Measurements from ENCODE around the gene PCK2. TPM values are rescaled to one million over a fixed set of nuclear protein-coding genes. Genes with fewer than 3 reads are reported as not detected.

The PCK2 gene
- total and polyA plus RNA-seq, 2 of the 8 experiments (the other 6 are each of a cell fraction or from before 2014, with no cell fraction given): 81.9 to 115 TPM

DNA sequence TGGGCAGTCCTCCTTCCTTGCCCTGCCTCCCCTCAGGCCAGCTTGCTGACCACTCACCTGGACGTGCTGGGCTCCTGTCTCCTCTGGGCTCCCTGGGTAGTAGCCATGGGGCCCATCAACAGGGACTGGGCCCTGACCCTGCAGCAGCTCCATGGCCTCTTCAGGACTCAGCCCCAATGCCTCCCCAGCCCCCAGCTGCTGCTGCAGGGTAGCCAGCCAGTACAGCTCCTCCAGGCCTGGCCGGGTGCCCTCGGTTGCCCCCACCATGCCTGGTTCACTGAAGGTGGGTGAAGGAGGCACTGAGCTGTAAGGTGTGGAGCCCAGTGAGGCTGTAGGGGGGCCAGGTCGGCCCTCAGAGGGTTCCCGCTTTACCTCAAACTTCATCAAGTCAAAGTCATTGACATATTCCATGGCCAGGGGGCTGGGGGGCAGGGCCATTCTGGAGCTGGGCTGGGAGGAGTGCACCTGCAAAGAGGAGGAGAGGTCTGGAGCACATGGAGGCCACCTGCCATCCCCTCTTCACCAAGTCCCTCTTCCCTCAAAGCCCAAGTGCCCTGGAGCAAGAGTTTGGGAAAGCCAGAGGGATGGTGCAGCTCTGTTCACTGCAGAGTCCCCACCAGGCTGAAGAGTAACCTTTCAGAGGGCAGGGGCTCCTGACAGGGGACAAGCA is 11.6 kb upstream of the PCK2 start (continued):
- TF ChIP-seq ZNF274 (IDR thresholded peaks at IDR 0.05; ENCODE audit: borderline replicate concordance, extremely low read depth, low read length) (no peak), EP300 (IDR thresholded peaks at IDR 0.05; ENCODE audit: borderline replicate concordance in 1 of 2, low read depth in 2 of 2, low read length in 2 of 2) (no peak), CTBP2 (IDR thresholded peaks at IDR 0.05; ENCODE audit: borderline replicate concordance, insufficient read depth, insufficient read length, low read length) (no peak), PHF8 (conservative IDR thresholded peaks at IDR 0.05; ENCODE audit: low read depth, low read length) (no peak), YY1 (IDR thresholded peaks at IDR 0.05; ENCODE audit: low read depth, low read length) (no peak), BACH1 (IDR thresholded peaks at IDR 0.05; ENCODE audit: low read length) (no peak), BCL11A (IDR thresholded peaks at IDR 0.05; ENCODE audit: low read depth in 2 of 2, low read length in 2 of 2) (no peak), POLR2AphosphoS5 (IDR thresholded peaks at IDR 0.05; ENCODE audit: low read depth, low read length) (no peak), SP1 (IDR thresholded peaks at IDR 0.05; ENCODE audit: low read depth, low read length) (no peak)

All from H1 (cell line).